Measurements from ENCODE around the gene FIS1.

The FIS1 gene

DNA sequence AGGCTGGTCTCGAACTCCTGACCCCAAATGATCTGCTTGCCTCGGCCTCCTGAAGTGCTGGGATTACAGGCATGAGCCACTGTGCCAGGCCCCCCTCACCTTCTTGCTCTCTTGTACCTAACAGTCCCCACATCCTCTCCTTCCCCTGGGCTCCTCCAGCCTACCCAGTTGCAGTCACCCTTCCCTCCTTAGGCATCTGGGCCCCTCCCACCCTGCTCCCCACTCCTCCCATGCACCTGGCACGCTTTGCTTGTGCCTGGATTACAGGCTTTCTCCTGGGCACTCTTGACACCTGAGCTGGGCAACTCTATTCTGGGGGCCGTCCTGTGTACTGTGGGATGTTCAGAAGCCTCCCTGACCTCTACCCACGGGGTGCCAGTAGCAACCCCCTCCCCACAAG lies 10.2 kb downstream of the FIS1 start:
- DNase-seq (ENCODE audit: low read depth, low spot score): no peak

GRCh38 chr7:101233907-101234547 lies 10.9 kb downstream of the FIS1 start:
- no peak for DNase-seq (ENCODE audit: low read depth, low spot score)

DNA sequence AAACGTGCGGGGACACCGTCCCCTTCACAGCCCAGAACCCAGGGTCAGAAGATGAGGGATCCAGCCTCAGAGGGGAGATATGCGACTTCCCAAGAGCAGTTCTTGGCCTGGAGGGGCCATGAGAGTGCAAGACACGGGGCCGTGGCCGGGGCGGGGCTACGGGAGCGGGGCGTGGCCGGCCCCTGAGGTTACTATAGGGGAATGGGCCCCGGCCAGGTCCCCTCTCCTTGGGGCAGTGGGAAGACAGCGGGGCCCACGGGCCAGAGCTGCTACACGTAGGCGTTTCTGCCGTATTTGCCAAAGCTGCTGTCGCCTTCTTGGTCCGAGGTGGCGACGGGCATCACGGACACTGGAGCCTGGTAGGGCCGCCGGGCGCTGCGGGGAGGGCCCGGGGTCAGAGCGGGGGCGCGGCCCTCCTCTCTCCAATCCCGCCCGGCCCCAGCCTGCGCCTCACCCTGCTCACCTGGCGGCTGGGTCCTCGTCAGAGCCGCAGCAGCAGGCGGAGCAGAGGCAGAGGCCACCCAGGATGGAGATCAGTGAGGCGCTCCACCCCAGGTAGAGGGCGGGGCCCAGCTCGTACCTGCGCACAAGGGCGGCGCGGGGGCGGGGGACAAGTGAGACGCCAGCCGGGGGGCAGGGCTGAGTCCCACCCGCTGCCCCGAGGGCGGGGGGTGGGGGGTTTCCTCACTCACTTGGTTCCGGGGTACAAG lies 12.6 kb downstream of the FIS1 start:
- no peak for DNase-seq (ENCODE audit: low read depth, low spot score)

DNA sequence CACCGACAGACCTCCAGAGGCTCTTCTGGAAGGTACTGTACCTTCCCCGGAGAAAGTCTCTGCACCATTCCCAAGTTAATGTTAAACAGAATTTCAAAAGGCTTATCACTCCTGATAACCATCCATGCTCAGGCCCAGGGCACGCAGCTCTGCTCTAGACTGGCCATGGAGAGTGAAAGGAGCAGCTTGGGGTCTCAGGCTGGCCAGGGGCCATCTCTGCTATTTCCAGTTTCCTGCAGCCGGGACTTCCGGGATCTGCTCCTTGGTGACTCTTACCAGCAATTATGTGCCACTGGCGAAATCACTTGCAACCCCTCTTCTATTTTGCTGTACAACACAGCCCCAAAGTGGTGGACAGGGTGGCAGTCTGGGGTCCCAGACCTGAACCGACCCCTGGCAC lies 13.2 kb downstream of the FIS1 start:
- DNase-seq (ENCODE audit: low read depth, low spot score): no peak

- DNase-seq (ENCODE audit: low read depth, low spot score): no peak
Observed at GRCh38 chr7:101226721-101227120, 18.2 kb downstream of the FIS1 start.

GRCh38 chr7:101225650-101226049 lies 19.2 kb downstream of the FIS1 start:
- DNase-seq (ENCODE audit: low read depth, low spot score): no peak

DNA sequence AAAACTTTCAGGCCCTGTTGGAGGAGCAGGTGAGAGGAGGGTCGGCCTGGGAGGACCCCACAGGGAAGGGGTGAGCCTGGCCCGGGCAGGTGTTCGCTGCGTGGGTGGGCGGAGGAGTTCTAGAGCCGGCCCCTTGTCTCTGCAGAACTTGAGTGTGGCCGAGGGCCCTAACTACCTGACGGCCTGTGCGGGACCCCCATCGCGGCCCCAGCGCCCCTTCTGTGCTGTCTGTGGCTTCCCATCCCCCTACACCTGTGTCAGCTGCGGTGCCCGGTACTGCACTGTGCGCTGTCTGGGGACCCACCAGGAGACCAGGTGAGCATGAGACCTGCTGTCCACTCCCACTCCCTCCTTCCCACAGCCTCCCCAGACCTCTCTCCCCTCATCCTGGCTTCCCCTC lies 21.4 kb downstream of the FIS1 start:
- no peak for DNase-seq (ENCODE audit: low read depth, low spot score)

DNA sequence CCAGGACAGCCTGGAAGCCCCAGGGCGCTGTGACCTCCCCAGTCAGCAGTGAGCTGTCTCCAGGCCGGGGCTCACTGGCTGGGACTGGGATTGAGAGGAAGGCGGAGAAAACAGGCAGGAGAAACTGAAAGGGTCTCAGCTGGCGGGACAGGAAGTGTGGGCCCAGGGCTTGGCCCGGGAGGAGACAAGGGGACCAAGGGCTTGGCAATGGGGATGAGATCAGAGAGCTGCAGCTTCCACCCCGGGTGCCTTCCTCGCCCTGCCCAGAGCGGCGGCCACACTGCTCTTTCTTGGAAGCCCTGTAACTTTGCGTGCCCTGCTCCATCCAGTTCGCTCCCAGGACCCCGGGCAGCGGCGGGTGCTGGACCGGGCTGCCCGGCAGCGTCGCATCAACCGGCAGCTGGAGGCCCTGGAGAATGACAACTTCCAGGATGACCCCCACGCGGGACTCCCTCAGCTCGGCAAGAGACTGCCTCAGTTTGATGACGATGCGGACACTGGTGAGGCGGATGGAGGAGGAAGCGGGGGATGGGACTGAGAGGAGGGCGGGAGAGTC lies 22.5 kb downstream of the FIS1 start:
- DNase-seq (ENCODE audit: low read depth, low spot score): no peak

DNA sequence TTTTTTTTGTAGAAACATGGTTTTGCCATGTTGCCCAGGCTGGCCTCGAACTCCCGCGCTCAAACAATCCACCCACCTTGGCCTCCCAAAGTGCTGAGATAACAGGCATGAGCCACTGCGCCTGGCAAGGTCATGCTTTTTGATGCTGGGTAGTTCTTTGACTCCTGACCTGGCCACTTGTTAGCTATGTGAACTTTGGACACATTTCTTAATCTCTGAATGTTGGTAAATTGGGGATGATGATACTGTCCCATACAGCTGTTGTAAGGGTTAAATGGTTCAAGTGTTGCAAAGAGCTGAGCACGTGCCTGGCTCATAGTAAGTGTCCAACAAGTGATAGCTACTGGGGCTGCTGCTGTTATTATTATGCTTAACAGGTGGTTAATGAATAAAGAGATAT lies 24.6 kb downstream of the FIS1 start:
- DNase-seq (ENCODE audit: low read depth, low spot score): no peak

- no peak for DNase-seq (ENCODE audit: low read depth, low spot score)
Observed at GRCh38 chr7:101218236-101219125, 26.4 kb downstream of the FIS1 start.

DNA sequence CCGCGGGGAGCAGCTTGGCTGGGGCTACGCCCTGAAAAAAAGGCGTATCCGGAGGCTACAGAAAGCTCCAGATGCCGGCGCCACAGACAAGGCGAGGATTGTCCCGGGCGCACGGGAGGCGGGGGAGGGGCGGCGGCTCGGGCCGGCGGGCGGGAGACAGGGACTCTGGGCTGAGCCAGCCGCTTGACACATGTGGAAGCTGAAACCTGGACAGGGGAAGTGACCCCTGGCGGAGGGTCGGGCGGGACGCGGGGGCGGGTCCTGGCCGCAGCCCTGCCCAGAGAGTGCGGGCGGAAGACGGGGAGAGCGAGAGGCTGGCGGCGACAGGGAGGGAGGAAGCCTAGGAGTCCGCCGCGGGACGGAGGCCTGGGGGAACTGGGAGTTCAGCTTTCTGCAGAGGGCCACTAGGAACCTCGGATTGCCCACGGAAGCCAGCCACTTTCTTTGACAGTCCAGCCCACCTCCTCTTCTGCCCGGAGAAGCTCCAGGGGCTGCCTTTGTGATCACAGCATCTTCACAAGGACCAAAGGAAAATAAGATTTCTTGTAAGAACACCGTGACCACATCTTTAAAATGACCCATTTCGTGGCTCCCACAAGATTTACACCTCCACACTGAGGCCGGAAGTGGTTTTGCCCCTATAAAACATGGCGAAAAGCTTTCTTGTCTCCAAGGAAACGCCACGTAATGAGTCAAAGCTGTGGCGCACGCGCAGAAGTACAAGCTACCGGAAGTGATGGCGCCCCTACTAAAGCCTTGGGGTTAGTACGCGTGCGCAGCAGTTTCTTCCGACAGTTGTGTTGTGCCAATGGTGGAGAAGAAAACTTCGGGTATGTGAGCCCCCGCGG lies 27.3 kb downstream of the FIS1 start, which contains the start of the genes PLOD3 and ZNHIT1:
TSS of gene PLOD3 (minus strand) at position 194 of the 848 bp plus-strand sequence. CDS start 307 bp downstream, outside the sequence.
TSS of gene ZNHIT1 (plus strand) at position 778 of the 848 bp plus-strand sequence. CDS start at position 809, 31 bp downstream.
- DNase-seq (ENCODE audit: low read depth, low spot score): peak; percentile 89

DNA sequence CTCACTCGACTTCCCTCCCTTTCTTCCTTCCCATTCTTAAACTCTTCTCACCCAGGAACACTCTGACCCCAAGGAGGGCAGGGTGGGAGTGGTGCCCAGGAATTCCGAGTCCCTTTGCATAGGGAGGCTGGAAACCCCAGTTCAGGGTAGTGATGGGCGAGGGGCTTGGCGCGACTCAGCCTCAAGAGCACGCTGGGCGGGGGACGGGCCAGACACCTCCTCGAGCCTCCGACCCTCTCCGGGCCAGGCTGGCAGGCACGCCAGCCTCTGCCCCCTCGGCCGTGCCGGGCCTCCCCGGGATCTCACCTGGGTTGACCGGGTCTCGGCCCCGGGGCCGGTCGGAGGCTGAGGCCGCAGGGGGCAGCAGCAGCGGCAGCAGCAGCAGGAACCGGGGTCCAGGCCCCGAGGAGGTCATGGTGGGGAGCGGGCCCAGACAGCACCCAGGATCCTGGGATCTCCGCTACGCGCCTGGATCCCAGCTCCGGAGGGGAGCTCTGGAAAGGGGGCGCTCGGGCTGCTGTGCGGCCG lies 28.0 kb downstream of the FIS1 start:
- no peak for DNase-seq (ENCODE audit: low read depth, low spot score)

DNA sequence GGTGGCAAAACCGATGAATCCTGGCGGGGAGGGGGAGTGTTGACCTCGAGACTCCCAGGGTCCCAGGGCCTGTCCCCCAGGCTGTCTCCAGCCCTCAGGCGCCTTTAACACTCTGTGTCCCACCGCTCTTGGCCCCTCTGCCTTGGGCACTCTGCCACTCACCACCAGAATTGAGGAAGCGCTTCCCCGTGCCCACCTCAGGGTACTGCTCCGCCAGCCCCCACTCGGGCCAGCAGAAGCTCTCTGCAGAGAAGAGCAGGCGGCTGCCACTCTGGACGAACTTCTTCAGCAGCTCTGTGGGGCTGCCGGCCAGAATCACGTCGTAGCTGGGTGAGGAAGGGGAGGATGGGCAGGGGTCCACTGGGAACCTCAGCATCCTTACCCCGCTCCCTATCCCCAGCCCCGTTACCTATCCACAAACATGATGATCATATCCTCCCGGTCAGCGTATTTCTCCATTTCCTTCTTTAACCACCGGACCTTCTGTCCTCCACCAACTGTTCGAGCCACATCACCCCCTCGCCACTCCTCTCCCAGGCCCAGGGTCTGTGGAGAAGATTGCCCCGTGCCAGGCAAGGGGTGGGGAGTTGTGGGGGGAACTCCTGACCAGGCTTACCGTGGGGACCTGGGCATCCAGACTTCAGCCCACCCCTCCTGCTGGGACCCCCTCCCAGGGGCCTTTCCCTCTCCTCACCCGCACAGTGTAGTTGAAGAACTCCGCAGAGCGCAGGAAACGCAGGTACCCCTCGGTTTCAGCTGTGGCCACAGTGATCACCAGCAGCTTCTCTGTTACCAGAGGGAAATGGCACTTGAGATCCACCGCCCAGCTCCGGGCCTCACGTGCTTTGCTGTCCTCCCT lies 28.7 kb downstream of the FIS1 start:
- DNase-seq (ENCODE audit: low read depth, low spot score): no peak

GRCh38 chr7:101212014-101212413 lies 32.9 kb downstream of the FIS1 start:
- no peak for DNase-seq (ENCODE audit: low read depth, low spot score)

DNA sequence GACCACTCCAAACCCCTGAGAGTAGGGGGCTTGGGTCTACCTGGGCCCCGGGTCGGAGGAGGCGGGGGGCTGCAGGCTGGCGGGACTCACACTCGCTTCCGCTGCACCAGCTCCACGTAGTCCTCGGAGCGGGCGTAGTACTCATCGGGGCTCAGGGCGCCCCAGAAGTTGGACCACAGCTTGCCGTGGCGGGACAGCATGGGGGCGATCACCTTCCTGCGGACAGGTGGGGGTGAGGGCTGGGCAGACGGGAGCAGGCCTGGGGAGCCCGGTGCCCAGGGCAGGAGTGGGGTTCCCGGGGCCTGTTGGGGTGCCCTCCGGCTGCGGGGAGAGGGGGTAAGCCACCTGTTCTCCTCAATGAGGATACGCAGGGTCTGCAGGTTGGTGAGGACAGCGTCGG lies 33.4 kb downstream of the FIS1 start:
- no peak for DNase-seq (ENCODE audit: low read depth, low spot score)

DNA sequence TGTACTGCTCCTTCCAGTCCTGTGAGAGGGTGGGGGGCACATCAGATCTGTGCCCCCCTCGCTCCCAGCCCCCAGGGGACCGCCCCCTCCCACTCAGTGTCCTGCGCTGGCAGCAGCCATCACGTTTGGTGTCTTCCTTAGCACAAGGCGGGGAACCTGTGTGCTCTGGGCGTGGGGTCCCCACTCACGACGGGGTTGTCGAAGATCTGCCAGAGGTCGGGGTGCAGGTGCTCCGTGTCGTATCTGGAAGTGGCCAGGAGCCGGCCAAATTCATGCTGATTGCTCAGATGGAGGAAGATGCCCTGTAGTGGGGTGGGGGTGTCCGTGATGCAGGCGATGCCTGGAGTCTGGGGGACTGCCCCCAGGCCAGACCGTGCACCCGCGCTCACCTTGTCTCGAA lies 34.7 kb downstream of the FIS1 start:
- no peak for DNase-seq (ENCODE audit: low read depth, low spot score)

DNA sequence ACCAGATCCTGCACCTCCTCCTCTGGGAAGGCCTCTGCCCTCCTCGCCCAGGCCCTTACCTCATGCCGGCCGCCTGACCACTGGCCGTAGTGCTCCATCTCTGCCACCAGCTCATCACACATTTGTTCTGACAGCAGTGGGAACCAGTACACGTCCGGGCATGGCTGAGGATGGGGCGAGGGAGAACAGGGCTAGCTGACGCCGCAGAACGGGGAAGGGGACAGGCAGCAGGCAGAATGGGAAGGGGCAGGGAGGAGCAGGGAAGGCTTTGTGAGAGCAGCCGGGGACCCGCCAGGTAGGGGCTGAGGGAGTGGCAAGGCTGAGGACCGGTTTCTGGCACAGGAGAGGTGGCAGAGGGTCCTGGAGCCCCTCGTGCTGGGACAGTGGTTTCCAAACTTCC lies 36.1 kb downstream of the FIS1 start:
- no peak for DNase-seq (ENCODE audit: low read depth, low spot score)

- DNase-seq (ENCODE audit: low read depth, low spot score): no peak
Observed at GRCh38 chr7:101207459-101207858, 37.4 kb downstream of the FIS1 start.

DNA sequence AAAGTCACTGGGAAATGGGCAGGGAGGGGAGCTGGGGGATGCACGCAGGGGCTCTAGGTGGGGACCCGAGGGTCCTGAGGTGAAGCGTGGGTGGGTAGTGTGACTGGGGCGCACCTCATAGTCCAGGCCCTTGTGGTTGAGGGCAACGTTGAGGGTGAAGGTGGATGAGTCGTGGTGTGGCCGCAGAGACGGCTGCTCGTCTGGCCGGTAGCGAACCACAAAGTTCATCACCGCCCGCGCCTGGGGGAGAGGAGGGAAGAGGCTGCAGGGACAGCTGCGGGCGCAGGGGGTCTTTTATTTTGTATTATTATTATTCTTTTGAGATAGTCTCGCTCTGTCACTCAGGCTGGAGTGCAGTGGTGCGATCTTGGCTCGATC lies 38.2 kb downstream of the FIS1 start:
- no peak for DNase-seq (ENCODE audit: low read depth, low spot score)
